ENCODE data around the gene RNASE12.
"Not testable (repeated sequence)": the region's sequence is repeated elsewhere in the genome, so short reads cannot be mapped to it uniquely, and the experiment has no call there.

The RNASE12 gene

DNA sequence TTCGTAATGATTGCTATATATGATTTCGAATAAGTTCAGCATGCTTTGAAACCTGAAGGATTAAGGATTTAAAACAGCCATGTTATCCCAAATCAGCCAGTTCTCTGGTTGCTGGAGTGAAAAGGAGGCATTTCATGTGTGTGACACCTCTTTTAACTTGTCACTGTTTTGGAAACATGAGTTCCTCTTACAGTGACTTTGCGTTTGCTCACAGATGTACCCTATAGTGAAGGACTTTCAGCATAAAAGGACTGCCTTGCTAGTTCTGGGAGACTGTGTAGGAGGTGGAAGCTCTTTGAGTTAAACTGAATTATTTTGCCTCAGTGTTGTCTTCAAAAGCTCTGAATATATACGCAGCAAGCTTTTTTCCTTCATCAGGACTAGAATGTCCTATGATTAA lies 10.9 kb downstream of the RNASE12 start:
- DNase-seq (ENCODE audit: low spot score) = no peak

DNA sequence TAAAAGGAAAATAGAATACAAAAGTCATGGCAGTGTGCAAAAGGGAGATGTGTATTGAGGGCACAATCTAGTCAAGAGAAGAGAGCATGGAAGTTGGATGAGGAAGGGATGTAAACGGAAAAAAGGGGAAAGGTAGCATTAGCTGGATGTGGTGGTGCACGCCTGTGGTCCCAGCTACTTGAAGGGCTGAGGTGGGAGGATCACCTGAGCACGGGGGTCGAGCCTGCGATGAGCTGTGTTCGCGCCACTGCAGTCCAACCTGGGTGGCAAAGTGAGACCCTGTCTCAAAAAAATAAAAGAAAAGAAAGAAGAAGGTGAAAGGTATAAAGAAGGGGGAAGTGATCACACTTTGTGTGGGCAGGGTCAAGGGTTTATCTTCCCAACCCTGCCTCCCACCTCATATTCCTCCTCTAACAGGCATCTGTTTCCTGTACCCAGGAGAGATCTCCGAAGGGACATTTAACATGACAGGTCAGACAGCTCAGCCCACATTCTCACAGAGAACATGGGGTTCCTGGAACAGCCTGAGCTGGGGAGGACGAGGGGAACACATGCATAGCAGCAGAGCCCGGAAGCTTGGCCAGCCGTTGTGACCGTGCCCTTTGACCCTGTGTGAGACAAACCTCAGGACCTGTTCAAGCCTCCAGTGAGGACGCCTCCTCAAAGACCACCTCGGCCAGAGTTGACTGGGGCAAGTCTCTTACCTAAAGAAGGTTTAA lies 12.2 kb downstream of the RNASE12 start:
- DNase-seq (ENCODE audit: low spot score) = no peak

DNA sequence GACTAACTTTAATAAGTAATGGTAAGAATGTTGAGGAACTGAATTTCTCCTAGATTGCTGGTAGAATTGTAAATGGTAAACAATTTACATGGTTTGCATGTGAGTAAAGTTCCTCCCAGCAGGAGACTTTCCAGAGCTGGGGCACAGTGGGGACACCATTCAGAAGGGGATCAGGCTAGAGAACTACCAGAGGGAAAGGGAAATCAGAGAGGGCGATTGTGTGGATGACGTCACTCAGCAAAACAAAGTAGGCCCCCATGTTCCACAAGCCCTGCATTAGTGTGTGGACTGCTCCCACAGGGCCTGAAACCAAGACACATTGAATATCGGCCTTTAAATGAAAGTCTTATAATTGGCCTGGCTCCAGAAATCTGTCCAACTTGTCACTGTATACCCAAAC lies 12.9 kb downstream of the RNASE12 start:
- peak; percentile 52 for DNase-seq (ENCODE audit: low spot score)

DNA sequence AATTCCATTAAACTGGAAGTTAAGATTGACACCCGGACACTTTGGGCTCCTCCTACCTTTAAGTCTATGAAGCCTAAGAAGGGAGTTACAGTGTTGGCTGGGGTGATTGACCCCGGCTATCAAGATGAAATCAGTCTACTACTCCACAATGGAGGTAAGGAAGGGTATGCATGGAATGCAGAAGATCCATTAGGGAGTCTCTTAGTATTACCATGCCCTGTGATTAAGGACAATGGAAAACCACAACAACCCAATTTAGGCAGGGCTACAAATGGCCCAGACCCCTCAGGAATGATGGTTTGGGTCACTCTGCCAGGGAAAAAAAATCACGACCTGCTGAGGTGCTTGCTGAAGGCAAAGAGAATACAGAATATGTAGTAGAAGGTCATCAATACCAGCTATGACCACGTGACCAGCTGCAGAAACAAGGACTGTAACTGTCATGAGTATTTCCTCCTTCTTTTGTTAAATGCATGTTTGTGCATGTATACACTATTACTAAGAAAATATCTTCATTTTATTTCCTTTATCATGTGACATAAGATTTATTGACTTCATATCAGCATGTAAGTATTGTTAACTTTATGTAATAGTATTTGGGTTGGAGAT lies 18.7 kb downstream of the RNASE12 start:
- not testable (repeated sequence) for DNase-seq (ENCODE audit: low spot score)

DNA sequence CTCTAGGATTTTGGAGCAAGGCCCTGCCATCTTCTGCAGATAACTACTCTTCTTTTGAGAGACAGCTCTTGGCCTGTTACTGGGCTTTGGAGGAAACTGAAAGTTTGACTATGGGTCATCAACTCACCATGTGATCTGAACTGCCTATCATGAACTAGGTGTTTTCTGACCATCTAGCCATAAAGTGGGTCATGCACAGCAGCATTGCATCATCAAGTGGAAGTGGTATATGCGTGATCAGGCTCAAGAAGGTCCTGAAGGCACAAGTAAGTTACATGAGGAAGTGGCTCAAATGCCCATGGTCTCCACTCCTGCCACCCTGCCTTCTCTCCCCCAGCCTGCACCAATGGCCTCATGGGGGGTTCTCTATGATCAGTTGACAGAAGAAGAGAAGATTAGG lies 20.5 kb downstream of the RNASE12 start:
- not testable (repeated sequence) for DNase-seq (ENCODE audit: low spot score)

DNA sequence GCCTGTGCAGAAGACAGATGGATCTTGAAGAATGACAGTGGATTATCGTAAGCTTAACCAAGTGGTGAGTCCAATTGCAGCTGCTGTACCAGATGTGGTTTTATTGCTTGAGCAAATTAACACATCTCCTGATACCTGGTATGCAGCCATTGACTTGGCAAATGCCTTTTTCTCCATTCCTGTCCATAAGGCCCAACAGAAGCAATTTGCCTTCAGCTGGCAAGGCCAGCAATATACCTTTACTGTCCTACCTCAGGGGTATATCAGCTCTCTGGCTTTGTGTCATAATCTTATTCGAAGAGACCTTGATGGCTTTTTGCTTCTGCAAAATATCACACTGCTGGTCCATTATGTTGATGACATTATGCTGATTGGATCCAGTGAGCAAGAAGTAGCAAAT lies 21.3 kb downstream of the RNASE12 start:
- not testable (repeated sequence) for DNase-seq (ENCODE audit: low spot score)

DNA sequence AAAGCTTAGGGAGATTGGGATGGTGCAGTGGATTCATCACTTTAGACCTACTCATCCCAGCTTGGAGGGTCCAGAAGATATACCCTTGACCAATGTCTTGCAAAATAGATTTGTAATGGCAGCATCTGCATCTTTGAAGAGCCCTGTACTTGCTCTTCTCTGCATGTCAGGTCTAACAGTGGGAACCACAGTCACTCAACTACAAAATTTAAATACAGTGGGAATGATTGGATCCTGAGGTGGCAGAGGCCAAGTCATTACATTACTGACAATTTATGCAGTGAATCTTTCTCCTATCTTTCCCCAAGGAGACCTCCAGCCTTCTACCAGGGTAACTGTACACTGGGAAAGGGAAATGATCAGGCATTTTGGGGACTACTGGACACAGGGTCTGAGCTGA lies 22.1 kb downstream of the RNASE12 start:
- DNase-seq (ENCODE audit: low spot score) = no peak

DNA sequence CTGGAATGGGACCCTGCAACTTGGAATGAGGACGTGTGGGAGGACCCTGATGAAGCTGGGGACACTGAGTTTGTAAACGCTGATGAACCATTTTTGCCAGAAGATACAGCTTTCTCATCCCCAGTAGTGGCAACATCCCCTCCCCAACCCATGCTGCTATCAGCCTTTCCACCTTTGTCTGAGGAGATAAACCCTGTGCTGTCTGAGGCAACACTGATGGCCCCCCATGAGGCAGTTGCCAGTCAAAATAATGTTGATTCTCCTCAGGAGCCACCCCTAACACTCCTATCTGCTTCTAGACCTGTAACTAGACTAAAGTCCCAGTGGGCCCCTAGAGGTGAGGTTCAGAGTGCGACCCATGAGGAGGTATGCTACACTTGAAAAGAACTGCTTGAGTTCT lies 22.8 kb downstream of the RNASE12 start:
- DNase-seq (ENCODE audit: low spot score) = no peak

DNA sequence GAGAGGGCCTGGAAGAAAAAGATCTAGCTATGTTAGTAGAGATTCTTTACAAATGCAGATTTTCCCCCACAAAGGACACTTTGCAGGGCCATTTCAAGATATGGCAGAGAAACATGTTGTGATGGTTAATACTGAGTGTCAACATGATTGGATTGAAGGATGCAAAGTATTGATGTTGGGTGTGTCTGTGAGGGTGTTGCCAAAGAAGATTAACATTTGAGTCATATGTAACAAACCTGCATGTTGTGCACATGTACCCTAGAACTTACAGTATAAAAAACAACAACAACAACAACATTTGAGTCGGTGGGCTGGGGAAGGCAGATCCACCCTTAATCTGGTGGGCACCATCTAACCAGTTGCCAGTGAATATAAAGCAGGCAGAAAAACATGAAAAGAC lies 24.0 kb downstream of the RNASE12 start:
- not testable (repeated sequence) for DNase-seq (ENCODE audit: low spot score)

DNA sequence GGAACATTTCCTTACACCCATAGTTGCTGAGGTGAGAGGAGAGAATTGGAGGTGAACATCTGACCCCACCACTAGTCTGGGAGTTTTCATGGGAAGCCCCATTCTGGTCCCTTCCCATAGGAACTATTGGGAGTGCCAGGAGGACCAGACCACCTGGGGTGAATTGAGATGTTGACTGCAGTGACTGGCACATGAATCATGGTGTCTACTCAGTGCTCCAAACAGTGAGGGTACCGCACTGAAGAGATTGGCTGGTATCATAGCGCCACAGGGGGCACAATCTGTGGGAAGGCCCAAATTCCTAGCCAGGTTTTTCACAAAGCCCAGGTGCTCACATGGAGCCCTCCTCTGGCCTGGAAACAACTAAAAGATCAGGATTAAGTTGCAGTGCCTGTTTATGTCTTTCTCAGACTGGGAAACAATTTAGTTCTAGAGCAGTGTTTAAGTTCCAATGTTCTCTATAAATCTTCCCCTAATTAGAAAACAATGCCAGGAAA lies 26.6 kb downstream of the RNASE12 start:
- no peak for DNase-seq (ENCODE audit: low spot score)

DNA sequence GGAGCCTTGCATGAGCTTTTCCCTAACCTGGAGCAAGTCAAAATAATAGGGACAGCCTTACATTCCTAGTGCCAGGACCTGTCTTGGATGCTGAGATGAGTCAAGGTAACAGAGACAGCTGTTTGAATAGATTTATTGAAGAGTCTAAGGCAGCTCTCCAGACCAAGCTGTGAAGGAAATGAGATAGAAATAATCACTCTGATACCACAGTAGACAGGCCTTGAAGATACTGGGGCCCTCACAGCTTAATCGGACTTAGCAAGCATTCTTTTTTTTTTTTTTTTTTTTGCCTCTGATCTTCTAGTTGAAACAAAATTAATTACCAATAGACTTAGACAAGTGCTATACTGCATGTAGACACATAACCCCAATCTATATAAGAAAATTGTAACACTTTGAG lies 27.2 kb downstream of the RNASE12 start:
- no peak for DNase-seq (ENCODE audit: low spot score)

DNA sequence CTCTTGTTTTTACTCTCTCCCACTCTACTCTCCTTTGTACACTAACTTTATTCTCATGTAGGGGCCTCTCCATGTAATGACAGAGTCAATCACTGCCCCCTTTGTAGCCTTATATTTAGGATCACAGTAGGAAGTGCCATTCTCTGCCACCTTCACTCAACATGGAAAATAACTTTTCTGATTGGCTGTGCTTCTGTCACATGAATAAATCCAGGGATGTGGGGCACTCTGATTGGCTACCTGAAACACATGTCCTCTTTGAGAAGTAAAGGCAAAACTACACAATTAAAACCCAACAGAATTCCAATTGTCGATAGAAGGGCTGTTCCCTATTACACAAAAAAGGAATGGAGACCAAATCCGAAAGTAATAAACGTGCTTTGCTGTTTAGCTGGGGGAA lies 30.2 kb downstream of the RNASE12 start, which contains the start of gene RNASE9:
RNASE9 (minus strand) TSS at position 87 of the 400 bp plus-strand sequence.
- no peak for DNase-seq (ENCODE audit: low spot score)

DNA sequence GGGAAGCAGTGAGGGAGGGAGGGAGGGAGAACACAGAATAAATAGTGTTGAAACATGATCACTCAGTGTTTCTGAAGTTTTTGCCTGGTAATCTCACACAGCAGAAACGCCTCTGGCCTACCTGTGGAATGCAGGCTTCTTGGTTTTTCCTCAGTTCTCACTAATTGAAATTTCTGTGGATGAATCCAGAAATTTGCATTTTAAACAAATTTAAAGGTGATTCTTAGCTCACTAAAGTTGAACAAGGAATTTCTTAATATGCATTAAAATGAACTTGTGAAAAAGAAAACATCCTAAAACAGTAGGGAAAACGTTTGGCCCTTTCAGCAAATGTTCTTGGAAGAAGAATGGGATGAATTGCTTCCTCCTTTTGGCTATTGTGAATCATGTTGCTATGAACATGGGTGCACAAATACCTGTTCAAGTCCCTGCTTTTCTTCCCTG lies 31.7 kb downstream of the RNASE12 start:
- DNase-seq (ENCODE audit: low spot score) = no peak

DNA sequence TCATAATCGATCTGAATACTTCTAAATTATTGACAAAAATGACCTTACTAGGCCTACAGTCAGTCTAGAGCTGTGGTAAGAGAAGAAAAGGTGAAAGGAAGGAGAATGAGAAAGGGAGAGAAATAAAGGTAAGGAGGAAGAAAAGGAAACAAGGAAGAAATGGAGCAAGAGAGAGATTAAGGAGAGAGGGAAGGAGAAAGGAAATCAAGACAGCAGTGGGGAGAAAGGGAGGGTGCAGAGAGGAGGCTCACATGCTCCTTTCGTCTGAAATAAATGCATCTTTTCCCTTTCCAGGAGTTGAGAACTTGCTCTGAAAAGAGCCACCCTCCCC lies 34.0 kb downstream of the RNASE12 start:
- no peak for DNase-seq (ENCODE audit: low spot score)

DNA sequence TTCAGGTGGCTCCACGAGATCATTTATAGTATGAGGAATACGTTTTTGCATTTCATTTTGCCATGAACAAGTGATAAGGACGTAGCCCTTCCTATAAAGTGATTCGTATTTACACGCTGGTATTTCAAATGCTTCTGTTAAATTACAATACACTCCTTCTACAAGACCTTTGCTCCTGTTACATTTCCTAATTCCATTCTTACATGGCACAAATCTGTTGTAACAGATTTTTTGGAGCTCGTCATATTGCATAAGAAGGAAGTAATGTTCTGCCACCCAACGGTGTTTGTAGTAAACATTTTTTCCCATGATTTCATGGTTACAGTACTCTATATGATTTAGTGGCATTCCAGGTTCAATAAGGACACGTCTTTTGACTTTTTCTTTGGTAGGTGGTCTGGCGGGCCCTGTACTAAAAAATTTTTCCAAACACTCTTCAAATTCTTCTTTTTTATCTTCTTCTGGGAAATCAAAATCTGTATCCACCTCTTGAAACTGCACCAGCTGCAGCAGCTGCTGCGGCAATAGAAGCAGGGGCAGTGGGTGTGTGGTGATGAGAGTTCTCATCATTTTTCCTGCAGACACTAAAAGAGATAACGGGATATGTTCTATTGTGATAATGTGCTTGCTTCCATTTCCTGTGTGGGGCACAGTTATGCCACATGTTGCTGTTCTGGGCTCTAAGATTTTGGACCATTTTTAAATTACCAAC lies 34.5 kb downstream of the RNASE12 start:
- DNase-seq (ENCODE audit: low spot score) = no peak

DNA sequence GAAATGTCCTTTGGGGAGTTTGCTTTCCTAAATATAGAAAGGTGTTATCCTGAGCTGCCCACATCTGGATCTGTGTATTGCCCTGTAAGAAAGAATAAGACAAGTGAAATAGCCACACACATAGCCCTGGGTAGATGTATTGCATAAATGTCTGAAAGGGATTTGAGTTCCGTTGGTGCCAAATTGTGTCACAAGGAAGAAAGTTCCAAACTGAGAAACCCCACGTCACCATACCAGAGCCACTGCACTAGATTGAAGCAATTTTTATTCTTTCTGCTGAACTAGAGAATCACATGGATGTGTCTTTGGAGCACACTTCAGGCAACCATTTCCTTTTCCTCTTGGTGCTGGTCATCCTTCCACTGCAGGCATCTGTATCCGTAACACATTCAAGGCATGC lies 35.3 kb downstream of the RNASE12 start:
- DNase-seq (ENCODE audit: low spot score) = no peak

DNA sequence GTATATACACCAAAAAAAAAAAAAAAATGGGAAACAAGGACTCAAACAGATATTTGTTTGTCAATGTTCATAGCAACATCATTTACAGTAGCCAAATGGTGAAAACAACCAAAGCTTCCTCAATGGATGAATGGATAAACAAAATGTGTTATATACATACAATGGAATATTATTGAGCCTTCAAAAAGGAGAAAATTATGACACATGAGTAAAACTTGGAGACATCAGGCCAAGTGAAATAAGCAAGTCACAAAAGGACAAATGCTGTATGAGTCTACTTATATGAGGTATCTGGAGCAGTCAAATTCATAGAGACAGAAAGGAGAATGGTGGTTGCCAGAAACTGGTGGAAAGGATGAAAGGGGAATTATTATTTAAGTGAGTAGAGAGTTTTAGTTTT lies 38.2 kb downstream of the RNASE12 start:
- DNase-seq (ENCODE audit: low spot score) = no peak

DNA sequence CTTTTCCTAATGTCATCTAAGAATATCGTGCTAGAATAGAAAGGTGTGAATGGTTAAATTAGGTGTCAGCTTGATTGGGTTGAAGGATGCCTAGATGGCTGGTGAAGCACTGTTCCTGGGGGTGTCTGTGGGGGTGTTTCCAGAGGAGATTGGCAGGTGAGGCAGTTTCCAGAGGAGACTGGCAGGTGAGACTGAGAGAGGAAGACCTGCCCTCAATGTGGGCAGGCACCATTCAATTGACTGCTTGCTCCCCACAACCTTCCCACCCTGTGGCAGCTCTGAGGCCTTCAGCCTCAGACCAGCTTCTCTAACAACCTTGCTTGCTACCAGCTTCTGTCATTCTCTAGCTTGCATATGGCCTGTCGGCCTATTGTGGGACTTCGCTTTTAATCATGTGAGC lies 39.6 kb downstream of the RNASE12 start:
- no peak for DNase-seq (ENCODE audit: low spot score)

DNA sequence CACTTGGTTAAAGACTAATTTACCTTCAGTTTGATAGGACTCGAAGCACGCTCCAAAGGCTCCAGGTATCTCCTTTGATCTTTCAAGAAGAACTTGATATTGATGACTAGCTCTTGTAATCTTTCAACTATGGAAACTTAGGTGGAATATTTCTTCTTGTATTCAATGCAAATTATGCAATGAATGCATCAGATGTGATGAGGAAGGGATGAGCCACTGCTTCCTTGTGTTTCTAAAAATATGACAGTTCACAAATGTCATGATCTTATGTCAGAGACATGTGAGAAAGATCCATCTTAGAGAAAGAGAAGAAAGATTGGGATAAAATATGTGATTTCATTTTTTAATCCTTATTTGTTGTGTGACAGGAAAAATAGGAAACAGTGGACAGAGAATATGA lies 40.2 kb downstream of the RNASE12 start:
- DNase-seq (ENCODE audit: low spot score) = no peak

DNA sequence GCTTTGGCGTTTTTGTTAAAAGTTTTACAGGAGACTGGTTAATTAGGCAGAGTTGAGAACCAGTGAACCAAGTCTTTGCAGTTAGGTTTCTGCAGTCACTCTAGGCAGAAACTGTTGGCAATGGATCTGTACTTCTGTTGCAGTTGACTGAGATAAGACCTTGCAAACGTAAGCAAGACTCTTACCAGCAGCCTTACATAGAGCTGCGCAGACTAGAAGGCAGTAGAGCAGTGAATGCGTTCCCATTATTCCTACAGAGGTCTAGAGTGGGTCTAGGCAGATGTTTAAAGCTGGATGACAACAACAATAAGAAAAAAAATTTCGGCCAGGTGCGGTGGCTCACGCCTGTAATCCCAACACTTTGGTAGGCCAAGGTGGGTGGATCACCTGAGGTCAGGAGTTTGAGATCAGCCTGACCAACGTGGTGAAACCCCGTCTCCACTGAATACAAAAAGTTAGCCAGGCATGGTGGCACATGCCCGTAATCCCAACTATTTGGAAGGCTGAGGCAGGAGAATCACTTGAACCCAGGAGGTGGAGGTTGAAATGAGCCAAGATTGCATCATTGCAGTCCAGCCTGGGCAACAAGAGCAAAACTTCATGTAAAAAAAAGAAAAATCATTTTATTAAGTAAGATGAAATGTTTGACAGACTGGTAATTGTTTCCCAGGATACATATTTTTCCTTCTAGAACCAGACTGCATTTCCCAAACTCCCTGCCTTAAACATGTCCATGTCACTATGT lies 42.6 kb downstream of the RNASE12 start:
- DNase-seq (ENCODE audit: low spot score) = no peak

DNA sequence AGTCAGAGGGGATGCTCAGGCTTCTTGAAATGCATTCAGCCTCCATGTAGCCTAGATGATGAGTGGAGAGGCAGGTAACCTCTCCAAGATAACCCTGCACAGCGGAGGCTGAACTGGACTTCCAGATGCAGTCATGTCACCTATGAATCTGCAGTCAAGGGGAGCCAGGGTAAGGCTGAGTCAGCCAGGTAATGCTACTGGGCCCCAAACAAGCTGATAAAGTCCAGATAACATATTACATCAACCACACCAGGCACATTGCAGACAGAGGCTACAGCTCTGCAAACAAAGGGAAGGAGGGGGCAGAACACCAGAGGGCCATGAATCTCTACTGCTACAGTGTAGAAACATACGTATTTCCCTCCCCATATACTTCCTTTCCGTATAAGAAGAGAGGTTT lies 44.3 kb downstream of the RNASE12 start:
- no peak for DNase-seq (ENCODE audit: low spot score)

Measured in ecto neural progenitor cell (in vitro differentiated cells).